GM19372 (cell line): ENCODE results near the gene RIMBP3B.
"Not testable (repeated sequence)": the region's sequence is repeated elsewhere in the genome, so short reads cannot be mapped to it uniquely, and the experiment has no call there.

Experiments used
- ATAC-seq: cut with Tn5 transposase; IDR thresholded peaks from one replicate; pipeline ENCODE4 v1.9.1; 2021; ENCODE audit warnings: mild to moderate bottlenecking, low read depth, moderate library complexity; ENCODE audit not compliant: unreplicated experiment

Gene RIMBP3B

DNA sequence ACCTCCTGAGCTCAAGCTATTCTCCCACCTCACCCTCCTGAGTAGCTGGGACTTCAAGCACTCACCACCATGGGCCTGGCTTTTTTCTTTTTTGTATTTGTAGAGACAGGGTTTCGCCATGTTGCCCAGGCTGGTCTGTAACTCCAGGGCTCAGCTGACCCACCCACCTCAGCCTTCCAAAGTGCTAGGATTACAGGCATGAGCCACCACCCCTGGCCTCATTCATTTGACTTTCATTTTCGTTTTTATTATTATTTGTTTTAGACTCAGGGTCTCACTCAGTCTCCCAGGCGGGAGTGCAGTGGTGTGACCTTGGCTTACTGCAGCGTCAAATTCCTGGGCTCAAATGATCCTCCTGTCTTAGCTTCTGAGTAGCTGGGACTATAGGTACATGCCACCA, 24.2 kb downstream of the RIMBP3B start:
- ATAC-seq = not testable (repeated sequence)

DNA sequence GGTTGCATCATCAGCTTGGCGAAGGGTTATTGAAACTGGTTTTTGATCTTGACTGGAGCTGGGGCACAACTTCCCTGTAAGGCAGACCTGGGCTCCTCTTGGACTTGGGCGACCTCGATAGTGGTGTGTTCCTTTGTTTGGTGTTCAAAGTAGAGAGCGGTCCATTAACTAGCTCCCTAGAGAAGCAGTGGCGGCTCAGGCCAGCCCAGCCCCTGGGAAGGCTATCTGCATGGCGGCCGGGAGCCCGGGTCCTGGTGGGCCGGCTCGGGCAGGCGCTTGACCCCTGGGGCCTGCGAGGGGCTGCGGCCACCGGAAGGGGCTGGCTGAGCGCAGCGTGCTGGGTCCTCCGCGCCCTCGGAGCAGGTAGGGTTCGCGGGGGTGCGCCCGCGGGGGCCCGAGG, 32.8 kb downstream of the RIMBP3B start:
- ATAC-seq = not testable (repeated sequence)

DNA sequence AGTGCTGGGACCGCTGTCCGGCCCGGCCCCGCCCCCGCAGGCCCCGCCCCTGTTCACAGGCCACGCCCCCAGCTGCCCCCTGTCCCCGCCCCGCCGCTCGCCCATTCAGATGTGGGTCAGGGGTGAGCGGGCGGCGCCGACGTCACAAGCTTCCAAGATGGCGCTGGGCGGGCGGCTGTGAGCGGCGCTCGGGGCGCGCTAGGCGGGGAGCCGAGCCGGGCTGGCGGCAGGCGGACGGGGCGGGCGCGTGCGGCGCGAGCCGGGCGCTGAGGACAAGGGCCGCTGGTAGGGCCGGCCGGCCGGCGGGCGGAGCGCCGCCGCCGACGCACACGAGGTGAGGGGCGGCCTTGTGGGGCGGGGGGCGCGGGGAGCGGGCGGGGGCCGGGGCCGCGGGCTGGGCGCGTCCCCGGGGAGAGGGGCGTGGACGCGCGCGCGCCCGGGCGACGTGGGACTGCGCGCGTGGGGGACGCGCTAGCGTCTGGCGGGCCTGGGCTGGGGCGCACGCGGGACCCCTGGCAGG, 33.7 kb downstream of the RIMBP3B start, which contains the start of gene HIC2:
HIC2 (plus strand) TSS at position 145 of the 520 bp plus-strand sequence. CDS start 25,461 bp downstream, outside the sequence.
- peak; percentile 84 for ATAC-seq

DNA sequence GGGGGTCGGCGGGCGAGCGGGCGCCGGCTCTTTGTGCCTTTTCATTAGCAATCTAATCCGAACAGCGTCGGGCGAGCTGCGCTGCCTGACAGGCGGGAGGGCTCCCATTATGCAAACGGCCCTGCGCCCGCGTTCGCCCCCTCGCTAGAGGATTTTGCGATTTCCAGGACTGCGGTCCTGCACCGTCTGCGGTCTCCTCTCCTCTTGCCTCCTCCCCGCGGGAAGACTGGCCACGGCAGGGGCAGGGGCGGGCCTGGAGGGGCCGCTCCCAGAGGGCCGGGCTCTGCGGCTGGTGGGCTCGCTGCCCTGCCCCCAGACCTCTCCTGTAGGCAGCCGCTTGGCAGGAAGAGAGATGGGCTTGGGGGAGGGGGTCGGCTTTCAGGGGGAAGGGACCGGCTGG, 34.3 kb downstream of the RIMBP3B start:
- ATAC-seq = peak; percentile 20

DNA sequence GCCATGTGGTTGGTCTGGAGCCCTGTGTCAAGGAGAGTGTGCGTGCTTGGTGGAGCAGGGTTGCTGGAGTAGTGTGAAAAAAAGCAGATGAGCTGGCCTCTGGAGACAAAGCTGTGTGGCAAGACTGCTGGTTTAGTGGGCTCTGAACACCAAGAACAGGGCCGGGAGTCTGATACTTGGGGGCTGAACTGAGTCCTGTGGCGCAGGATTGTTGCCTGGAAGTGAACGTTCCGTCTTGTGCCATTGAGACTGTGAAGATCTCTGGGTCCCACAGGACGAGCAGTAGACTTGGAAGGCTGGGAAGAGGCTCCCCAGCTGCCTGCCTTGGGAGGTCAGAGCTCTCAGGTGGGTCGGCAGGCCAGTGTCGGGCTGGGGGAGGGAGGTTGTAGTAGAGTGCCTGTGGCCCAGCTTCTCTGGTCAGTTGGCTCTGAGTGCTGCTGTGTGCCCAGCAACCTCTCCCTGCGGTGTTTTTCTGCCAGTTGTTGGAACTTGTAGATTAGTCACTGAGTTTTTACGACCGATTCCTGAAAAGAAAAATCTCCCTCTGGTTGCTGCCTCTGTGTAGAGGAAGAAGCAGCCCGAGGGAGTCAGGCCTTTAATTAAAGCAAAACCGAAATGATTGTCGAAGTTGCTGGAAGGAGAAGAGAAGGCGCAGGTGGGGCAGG, 35.6 kb downstream of the RIMBP3B start:
- not testable (repeated sequence) for ATAC-seq

DNA sequence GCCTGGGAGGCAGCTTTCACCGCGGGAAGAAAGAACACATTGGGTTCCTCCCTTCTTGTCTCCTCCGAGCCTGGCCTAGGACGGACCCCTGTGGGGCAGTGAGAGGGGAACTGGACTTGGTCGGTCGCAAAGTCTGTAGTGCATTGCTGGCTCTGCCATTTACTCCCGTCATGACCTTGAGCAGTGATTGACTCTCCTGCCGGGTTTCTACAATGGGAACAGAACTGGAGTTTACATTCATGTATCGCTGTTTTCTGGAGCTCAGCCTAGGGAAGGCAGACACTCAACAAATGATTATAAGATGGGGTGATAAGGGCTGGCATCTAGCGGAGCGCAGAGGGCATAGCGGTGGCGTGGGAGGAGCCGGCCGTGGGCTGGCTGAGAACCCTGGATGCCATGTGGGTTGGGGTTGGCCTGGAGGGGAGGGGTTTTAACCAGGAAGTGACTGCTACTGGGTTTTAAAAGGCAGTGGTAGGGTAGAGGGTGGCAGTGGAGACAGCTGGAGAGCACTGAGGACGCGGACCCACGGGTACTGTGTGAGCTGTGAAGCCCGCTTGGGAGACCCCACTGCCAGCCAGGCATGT, 36.7 kb downstream of the RIMBP3B start:
- not testable (repeated sequence) for ATAC-seq

DNA sequence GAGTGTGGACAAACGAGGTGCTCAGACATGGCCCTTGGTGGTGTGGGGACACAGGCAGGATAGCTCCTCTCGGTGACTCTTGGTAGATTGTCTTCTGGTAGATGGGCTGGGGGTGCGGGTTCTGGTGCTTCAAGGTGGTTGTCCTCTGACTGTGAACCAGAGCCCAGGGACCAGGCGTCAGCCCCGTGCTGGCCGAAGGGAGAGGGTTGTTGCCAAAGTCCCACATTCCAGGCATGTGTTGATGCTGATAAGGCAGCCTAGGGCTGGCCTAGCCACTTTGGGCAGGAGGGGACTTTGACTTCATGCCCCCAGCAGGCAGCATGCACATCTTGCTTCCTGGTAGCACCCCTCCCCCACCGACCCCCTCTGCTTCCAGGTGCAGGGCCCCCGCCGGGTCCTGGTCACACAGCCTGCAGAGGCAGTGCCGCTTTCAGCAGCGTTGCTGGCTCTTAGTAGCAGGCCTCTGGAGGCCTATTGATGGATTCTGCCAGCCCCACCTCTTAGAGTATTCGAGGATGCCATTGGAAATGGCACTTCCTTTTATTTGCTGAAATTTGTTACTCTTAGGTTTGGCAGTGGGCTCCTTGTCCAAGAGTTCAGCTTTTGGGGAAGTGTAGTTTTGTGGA, 40.6 kb downstream of the RIMBP3B start:
- not testable (repeated sequence) for ATAC-seq

DNA sequence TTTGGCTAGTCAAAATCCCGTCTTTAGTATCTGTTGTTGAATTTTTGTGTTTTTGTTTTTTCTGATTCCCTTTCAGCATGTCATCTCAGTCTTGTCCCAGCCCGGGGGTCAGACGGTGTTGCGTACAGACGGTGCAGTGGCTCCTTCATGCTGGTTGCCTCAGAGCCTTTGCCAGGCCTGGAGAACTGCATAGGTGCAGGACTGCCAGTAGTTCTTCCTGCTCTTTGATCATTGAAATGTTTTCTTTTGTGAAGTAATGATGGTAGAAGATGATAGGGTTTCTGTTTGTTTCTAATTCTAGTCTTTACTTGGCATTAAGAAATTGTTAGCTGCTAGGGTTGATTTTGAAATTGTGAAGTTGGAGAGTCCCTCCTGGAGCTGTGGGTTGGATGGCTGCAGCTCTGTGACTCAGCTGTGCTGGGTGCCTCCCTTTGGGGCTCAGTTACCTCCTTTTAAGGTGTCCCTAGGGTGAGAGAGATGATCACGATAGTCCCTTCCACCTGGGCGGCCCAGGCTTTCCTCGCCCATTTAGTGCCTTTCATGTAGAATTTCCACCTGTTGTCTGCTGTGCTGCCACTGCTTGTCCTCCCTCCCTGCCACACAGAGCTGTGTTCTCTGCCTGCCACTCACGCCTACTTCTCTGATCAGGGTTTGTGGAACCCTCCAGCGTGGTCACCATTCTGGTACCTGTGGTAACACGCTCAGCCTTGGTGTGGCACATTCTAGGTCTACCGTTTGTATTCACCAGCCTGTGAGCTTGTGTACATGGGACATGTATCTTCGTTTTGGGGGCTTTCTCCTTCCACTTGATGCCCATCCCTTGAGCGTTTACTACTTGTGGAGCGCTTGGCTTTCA, 51.1 kb downstream of the RIMBP3B start:
- not testable (repeated sequence) for ATAC-seq

DNA sequence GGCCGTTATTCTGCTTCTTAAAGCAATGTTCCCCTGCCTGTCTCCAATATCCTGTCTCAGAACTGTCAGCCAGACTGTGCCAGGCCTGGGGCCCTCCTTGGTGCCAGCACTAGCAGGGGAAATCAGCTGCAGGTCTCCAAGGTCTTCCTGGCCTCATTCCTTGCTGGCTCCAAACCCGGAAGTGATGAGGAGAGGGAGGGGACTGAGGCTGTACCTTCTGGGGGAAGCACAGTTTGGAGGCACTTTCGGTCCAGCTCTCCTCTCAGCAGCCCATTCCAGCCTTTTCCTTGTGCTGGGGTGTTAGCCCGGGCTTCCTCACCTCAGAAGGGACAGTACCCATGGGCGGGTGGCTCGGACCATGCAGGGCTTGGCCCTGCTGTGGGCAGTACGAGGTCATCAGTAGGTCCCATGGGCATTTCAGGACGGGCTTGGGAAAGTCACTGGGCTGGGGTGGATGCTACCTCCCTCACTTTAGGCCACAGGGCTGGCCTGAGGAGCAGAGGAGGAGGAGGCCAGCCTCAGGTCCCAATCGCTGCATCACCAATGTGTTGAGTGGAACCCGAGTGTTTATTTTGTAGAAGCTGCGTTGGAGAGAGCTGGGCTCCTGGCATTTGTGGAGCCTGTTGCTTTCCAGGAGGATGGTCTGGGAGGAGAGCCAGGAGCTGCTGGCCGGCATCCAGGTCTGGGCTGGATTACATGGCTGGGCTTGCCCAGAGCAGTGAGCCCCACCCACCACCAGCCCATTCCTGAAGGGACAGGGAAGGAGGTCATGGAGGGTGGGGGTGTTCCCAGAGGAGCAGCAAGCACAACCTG, 52.7 kb downstream of the RIMBP3B start:
- not testable (repeated sequence) for ATAC-seq

DNA sequence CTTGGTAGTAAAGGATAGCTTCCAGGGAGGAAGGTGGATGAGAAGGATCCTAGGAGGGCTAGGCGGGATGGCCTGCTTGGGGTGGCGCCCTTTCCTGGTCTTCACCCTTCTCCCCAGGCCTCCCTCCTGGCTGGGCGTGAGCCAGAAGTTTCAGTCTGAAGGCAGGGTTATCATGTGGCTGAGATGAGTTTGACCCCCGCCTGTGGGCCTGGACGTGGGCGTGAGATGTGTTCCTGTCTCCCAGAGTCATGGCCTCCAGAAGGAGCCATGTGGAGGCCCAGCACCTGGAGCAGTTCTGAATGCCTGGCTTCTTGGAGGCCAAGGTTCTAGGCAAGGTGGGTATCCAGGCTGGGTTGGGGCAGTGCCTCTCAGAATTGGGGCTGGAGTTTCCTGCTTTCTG, 54.5 kb downstream of the RIMBP3B start:
- not testable (repeated sequence) for ATAC-seq
